Esophagus mucosa (tissue), 1 donor: Measurements from ENCODE around the gene ASTN2. TPM values are rescaled to one million over a fixed set of nuclear protein-coding genes. Genes with fewer than 3 reads are reported as not detected.

Source experiments
- ATAC-seq: fragments of 200-7000 bp; cut with Tn5 transposase; one replicate; pipeline ENCODE4 v1.9.1; 2020
- total RNA-seq: library from RNA; stranded (reverse); gene quantifications from one replicate; pipeline ENCODE4 v1.2.4, GENCODE V29; 2023
- donor health status: DM: yes; HTN: yes; CAD: no.

The ASTN2 gene
- total RNA-seq, 1 donor from 2014 or later, result 1.00 TPM

DNA sequence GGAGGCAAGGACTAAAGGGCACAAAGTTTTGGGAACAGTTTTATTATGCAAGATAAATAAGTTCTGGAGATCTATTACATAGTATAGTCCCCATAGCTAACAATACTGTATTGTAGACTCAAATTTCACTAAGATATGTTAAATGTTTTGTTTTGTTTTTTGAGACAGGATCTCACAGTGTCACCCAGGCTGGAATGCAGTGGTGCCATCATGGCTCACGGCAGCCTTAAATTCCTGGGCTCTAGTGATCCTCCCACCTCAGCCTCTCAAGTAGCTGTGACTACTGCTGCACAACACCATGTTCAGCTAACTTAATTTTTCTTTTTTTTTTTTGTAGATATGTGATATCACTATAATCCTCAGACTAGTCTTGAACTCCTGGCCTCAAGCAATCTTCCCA is 618.2 kb downstream of the ASTN2 start:
- no peak for ATAC-seq

DNA sequence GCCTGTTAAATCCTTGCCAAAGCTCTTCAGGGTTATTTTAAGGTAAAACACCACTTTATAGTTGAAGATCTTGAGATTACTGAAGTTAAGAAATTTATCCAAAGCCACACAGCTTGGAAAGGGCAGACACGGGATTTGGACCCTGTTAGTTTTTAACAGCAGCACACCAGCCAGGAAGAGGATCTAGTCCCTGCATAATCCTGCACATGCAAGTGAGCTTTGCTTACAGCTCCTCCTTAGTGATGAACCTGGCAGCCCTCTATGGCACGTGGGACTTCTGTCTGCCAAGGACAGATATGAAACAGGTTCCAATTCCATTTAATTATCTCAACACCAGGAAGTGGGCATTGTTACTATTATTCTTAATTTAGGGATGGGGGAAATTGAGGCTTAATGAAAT is 619.0 kb downstream of the ASTN2 start:
- no peak for ATAC-seq

DNA sequence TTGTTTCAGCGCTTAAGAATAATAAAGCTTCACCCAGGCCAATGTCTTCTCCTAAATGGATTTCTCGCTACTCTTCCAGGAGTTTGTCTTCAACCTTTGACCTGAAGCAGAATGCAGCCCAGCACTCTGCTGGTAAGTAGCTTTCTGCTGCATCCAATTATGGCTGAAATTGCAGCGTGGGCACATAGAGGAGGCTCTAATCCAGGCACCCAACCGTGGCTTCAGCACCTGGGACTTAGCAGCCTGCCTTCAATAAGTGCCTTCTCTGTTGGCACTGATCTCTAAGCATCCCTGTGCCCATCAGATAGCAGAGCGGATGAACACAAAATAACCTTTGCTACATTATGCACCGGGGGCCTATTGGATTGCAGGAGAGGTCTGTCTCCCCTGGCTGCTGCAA is 622.6 kb downstream of the ASTN2 start:
- ATAC-seq, result no peak

DNA sequence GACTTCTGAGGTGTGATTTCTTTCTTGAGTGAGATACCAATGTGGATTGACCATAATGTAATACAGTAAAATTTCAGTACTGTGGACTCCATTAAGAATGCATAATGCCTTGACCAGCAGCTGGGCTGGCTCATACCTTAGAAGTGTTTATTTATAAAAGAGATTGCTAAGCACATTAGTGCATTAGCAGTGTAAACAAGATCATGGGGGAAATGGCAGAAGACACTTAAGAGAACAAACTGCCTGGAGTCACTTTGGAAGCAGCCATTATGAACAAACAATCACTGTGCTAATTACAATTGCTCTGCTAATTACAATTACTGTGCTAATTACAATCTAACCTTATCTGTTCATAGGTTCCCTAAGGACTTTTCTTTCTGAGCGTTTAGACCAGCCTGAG is 623.5 kb downstream of the ASTN2 start:
- ATAC-seq, result no peak

DNA sequence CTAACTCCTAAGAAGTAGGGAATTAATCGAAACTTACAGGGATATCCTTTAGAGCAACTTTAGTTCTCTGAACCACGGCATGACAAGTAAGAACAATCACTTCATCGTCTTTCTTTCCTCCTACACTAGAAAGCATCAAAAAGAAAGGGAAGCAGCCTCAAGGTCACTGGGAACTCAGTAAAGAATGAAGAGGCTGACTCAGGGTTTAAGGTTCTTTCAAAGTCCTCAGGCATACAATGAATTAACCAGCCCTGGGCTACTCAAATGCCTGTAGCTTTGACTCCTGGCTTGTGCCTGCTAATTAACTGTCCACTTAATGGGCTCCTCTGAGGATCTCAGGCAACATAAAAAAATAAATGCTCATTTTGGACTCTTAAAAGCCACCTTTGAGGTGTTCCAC is 625.8 kb downstream of the ASTN2 start:
- no peak for ATAC-seq

DNA sequence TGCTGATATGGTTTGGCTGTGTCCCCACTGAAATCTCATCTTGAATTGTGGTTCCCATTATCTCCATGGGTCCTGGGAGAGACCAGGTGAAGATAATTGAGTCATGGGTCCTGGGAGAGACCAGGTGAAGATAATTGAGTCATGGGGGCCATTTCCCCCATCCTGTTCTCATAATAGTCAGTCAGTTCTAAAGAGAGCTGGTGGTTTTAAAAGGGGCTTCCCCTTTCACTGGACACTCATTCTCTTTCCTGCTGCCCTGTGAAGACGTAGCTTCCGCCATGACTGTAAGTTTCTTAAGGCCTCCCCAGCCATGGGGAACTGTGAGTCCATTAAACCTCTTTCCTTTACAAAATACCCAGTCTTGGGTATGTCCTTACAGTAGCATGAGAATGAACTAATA is 628.1 kb downstream of the ASTN2 start:
- ATAC-seq, result no peak

DNA sequence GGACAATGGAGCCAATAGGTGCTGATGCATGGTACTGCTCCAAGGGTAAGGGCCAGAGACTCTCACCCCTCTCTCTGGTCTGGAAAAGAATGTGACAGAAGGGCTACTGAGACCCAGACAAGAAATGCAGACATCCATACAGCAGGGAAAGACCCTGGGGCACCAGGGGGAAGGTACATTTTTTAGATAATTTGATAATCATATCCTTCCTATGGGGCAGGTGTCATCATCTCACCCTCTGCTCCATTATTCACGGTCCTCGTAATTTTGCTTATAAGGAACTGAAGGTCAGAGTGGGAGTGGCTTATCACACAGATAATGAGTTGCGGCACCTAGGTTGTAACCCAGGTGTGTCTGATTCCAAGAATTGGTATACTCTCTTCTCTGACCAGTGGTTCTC is 637.7 kb downstream of the ASTN2 start:
- ATAC-seq, result no peak

DNA sequence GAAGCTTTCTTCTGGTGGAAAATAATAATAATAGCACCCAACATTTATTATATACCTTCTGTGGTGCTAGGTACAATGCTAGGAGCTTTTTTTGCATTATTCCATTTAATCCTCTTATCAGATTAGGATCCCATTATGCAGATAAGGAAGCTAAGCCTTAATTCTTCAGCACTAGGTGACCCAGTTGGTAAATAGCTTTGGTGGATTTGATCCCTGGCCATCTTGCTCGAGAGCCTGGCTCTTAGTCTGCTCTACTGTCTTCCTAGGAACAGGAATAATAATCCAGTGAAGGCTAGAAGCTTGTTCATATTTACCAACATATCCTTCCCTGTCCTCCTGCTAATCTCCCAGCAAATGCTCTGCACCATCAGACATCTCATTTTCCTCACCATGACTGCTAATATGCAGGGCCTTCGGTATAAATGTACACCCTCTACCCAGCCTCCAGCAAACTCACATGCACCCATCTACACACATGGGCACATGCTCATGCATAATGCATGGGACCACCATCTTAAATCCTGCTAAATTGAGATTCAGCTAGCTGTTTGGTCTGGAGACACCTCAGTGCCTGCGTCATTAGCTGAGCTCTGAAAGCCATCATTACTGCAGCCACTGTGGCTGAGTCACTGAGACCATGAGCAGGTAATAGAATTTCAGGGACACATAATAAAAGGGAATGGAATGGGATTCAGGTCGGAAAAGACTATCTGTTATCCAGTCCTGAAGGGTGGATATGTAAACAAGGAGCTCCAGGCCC is 640.3 kb downstream of the ASTN2 start:
- ATAC-seq, result no peak

DNA sequence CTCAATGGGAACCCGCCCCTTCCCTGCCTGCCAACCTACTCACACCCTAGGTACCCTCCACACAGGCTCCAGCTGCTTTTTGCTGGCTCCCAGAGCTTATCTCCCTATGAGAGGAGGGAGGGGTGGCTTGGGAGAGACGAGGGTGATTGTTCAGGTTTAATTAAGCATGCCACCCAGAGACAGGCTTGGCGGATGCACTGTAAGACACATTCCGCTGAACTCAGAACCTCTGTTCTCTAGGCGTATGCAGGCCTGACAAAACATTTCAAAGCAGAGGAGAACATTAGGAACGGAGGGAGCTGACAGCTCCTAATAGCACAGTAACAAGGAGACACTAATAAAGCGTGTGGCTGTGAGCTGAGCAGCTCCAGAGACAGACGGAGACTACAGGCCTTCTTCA is 647.6 kb downstream of the ASTN2 start:
- ATAC-seq, result no peak

DNA sequence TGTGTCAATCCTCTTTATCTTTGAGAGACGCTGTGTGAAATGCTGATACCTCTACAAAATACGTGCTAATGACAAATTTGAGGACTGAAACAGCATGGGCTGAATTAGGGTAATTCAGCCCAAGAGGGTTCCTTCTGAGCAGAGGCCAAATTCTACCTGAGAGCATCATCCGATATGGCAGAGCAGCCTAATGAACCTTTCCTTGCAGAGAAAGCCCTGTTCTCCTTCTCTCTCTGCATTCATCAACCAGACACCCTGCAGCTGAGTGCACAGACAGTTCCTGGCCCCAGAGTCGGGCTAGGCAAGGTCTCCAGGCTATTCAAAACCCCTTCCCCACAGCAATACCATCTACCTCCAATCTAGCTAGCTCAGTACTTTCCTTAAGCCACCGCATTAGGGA is 649.8 kb downstream of the ASTN2 start:
- ATAC-seq, result no peak

DNA sequence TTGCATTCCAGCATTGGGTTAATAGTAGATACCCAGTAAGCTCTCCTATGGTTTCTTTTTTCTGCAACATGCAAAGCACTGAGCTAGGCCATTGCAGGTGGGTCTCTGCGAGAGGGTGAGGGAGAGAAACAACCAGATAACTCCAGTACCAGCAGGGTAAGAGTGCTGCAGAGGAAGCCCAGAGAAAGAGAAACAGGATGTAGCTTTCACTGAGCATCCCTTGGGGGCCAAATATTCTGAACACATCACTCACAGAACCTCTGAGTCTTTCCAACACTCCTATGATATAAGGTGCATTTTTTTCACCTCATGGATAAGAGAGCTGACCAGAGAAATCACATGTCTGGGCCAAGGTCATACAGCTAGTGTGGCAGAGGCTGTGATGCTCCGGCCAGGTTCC is 651.1 kb downstream of the ASTN2 start:
- ATAC-seq, result no peak

DNA sequence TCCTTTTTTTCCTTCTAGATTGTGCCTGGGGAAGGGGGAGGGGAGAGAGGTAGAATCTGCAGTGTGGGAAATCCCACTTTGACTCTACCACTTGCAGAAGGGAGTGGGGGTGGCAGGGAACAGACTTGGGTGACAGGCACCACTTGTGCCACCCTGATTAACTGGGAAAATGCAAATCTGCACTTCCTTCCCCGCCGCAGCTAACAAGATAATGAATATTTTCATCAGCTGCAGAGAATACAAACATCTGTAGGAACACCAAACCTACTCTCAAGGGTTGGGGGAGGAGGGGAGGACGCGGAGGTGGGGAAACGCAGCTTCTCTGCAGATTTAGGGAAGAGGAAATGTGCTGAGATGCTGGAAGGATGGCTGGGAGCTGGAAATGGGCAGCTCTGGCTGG is 654.2 kb downstream of the ASTN2 start:
- ATAC-seq, result no peak

DNA sequence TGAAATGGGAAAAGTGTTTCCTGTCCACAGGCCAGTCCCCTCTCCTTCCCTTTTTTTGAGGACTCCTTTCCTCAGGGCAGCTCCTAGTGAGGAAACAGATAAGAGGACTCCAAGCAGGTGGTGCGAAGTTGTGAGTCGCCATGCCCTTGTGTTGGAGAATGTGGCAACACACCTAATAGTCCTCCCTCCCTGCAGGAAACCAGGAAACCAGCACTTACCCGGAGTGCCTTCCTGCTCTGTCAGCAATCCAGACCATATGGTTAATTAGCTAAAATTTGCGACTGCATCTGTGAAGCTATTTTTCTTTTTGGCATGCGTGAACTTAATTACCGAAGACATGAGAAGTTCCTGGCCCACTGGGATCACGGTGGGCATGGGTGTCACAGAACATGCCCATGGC is 657.8 kb downstream of the ASTN2 start:
- no peak for ATAC-seq

DNA sequence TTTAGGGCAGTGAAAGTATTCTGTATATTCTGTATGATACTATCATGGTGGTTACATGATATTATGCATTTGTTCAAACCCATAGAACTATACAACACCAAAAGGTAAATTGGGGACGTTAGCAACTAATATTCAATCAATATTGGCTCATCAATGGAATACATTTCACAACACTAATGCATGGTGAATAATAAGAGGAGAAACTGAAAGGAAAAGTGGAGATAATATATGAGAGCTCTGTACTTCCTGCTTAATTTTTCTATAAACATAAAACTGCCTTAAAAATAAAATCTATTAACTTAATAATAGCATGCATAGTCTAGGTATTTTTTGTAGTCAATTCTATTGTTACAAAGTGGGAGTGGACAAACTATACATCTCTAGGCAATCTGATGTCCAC is 661.5 kb downstream of the ASTN2 start:
- ATAC-seq, result no peak

DNA sequence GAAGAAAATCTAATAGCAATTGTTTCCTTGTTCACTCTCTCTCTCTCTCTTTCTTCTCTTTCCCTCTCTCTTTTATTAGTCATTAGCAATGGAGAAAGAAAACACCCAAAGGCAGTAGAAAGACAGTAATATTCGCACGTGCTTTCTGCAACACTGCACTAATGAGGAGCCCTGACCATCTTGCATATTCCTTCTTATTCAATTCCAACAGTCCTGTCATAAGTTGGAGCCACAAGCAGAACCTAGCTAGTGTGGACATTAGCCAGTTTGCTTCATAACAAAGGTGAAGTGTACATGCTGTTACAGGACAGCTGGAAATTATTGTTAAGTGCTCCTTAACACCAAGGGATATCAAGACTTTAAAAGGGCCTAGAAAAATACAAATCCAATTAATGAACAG is 664.3 kb downstream of the ASTN2 start:
- ATAC-seq, result no peak

DNA sequence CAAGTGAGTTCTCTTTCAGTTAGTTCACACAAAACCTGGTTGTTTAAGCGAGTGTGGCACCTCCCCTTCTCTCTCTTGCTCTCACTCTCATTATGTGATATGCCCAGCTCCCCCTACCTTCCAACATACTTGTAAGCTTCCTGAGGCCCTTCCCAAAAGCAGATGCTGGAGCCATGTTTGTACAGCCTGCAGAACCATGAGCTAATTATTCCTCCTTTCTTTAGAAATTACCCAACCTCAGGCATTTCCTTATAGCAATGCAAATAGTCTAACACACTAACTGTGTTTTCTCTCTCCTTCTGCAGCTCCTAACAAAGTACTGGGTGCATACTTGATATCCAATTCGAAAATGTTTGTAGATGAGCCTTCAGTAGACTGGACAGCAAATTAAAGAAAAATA is 665.1 kb downstream of the ASTN2 start:
- no peak for ATAC-seq

DNA sequence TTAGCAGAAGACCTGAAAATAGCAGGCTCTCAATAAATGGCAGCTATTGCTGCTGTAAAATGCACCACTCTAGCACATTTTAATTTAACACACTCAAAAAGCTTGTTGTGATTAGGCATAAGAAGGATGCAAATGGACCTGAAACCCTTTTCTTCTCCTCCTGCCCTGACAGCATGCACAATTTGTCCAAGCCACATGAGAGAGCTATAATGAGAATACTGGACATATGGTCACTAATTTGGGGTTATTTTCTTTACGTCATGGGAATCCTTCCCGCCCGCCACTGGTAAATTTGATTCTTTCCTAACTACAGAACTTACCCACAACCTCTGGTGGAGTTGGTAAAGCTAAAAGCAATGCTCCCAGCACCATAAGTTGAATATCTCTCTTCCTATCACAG is 665.7 kb downstream of the ASTN2 start:
- no peak for ATAC-seq

DNA sequence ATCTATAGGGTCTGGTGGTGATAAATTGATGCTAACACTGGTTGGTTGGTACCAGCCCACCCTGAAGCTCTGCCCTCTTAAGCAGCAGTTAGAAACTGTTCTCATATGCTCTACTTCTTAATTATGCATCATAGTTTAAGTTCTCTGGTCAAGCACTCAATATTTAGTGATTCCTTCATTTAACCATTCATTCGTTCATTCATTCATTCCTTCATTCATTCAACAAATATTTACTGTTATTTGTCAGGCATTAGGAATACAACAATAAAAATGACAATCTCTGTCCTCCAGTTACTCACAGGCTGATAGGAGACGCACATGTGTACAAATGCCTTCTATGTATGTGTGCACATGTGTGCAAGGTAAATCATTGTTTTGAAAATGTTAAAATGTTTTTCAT is 673.1 kb downstream of the ASTN2 start:
- no peak for ATAC-seq

DNA sequence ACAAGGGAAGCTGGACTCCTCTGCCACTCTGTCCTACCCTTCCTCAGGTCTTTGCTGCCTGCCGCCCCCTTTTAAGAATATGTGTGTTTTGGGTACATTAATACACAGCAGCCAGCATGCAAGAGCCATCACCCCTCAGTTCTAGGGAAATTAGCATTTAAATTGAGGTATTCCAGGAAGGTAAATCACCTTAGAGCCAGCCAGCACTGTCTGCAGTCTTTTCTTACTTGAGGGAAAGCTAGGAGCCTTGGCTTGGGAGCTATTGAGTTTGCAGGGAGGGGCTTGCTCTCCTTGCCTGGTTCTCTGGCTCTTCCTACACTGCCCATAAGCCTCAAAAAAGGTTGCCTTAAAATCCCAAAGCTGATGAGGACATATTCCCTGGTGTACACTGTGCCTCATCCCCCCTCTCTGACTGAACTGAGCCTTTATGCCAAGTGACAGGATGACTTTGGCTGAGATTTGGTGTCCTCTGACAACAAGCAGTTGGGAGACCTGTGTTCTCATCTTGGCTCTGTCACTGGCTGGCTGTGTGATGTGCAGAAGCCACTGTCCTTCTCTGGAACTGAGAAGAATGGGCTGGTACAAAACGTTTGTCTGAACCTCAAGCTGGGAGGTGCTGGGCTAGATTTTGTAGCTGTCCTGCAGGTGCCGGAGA is 673.6 kb downstream of the ASTN2 start:
- ATAC-seq, result no peak

DNA sequence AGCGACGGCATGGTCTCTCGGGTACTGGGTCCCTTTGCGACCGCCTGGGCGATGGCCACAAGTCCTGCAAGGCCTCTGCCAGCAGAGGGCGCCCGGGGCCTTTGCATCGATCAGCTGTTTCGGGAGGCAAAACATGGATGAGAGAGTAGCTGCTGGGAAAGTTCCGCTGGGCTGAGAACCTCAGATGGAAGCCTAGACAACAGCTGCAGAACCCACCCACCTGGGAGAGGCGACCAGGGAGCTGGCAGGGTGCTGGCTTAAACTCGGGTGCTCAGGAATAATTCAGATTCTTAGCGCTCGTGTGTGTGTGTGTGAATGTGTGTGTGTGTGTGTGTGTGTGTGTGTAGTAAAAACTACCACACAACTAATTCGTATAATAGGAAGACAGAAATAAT is 677.7 kb downstream of the ASTN2 start:
- ATAC-seq, result peak; percentile 81

DNA sequence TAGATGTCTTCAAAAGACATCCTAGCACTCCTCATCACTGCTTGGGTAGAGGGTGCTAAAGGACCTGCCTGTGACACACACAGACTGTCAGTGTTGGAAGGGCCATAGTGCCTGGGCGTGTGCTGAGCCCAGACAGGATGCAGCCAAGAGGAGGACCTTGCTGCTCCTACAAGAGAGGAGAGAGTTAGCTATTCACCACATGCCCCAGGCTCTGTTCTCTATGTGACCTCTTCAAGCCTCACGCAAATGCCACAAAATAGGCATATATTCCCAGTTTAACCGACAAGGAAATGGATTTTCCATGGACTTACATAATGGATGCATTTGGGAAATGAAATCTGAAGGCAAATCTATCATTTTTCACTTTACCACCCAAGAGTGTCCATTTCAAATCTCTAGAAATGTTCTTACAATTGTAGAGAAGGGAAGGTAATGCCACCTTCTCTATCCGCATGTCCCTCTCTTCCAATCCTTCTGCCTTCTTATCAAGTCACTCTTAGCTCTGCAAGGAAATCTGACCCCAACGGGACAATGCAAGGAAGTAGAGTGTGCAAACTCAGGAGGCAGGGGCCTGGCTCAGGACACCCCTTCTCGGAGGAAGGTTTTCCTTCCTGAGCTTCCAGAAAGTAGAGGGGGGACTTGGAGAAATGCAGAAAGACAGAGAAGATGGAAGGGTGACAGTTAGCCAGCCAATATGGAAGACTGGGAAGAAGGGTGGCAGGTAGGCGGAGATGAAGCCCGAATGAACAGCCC is 678.3 kb downstream of the ASTN2 start:
- ATAC-seq, result no peak

DNA sequence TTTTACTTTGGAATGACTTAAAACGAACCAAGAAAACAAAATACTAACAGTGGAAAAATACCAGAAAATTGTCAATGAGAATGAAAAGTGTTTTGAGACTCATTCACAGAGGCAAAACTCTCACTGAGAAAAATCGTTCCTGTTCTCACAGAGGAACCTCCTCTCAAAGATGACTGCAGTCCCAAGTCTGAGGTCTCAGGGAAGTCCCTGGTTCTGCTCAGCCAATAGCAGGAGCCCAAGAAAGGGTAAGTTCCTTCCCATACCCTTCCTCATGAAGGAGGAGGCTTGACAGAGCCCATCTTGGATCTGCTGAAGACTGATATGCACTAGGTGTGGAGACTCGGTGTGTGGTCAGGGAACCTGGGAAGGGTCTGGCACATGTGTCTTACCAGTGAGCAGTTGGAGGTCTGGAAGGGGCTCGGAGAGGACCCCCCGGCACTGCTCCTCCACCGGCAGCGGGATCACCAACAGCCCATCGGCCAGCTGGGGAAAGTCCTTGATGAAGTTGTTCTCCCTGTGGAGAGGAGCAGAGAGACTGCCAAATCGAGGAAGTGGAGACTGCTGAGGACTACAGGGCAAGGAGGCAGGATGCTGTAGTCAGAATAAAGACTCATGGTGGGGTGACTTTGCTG is 681.7 kb downstream of the ASTN2 start:
- no peak for ATAC-seq

DNA sequence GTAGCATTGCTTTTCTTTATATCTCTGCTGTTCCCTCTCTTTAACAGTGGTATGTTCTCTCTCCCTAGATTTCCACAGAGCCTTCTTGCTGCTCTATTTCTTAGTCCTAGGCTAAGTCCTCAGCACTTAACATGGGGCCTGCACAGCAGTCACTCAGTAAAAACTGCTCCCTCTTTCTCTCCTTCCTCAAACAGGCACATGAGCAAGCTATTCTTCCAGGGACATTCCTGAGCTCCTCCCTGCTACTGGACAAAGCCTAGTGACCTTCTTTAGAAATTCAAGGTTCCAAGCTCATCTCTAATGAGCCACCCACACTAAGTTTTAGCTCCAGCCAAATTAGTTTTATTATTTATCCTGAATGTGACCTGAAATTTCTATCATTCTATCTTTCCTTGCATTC is 688.3 kb downstream of the ASTN2 start:
- ATAC-seq, result no peak

DNA sequence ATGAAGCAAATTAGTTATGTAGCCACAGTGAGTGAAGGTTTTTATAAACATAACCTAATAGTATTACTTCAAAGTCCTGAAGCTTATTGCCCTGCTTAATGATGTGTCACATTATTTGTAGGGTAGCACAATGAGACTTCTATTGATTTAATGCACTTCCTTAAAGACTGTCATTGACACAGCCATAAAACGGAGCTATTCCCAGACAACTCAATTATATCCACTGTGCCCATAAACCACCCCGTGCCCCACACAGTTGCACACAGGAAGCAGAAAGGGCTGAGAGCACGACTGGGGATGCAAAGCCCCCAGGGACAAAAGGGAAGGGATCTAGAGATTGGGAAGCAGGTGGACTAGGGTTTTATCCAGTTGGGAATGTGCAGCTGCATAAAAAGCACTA is 690.7 kb downstream of the ASTN2 start:
- ATAC-seq, result no peak
